Measurements from ENCODE around the gene SPATS2.
A peak's percentile ranks its signal among the peaks of the same experiment; 100 is the strongest.

Gene SPATS2

DNA sequence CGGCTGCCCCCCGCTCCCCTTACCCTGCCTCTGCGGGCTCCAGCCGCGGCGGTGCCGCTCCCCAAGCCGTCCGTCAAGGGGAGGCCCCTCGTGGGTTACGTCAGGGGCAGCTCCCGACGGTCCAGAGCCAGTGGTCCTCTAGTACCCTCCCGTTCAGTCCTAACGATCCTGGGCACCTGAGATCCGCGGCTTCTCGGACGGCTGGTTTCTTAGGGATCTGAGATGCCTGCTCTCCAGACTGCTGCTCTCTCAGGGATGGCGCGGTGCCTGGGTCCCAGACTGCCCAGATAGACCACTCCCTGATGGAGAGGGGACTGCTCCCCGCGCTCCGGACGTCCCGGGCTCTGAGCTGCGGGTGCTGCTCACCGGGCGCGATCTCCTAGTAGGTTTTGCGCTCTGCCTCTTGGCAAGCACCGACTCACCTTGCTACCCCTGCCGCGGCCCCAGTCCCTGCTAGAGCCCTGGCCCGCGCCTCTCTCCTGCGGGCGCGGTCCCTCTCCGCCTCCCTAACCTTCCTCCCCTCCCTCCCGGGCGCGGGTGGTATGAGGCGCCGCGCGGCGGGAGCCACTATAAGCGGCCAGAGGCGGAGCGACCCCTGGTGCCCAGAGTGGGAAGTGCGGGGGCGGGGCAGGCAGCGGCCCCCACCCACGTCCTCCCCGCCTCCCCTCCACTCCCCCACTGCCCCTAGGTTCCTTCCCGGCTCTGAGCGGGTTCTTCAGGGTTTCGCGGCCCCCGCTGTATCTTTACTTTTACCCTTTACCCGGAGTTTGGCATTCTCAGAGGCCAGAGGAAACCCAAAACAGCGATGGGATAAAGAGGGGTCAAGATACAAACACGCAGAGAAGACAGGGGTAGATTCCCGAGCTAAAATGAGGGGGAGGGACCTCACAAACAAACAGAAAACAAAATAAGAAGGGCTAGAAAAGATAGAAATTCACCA lies 30.3 kb upstream of the SPATS2 start, which contains the start of gene C1QL4:
Gene C1QL4 (minus strand): TSS at position 544 of the 940 bp plus-strand sequence. CDS start 711 bp downstream, outside the sequence.
- peak; percentile 92 for DNase-seq

DNA sequence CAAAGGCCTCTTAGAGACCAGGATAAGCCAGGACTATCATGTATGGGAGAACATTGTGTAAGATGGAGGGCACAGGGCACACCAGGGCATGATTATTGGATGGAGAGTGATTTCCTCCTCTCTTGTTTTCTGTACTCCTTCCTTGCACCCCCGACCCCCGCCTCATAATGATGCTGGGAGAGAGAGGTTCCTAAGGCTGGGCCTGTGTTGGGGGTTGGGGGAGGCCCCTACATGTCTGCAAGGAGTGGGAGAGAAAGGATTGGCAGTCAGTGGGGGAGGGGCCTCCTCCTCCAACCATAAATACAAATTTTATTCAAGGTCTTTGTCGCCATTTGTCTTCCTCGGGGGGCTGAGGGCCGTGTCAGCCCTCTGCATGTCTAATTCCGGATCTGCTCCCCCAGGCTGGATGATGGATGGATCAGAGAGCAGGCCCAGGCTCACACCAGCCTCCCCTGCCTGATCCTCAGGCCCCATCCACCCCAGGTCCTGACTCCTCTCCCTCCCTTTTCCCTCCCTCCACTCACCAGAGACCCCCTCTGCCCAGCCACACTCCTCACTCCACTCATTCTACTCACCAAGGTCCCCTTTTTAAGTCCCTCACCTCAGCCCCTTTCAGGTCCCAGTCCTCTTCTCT lies 28.3 kb upstream of the SPATS2 start:
- DNase-seq = no peak

GRCh38 chr12:49339464-49339861 lies 27.8 kb upstream of the SPATS2 start:
- DNase-seq = no peak

GRCh38 chr12:49340095-49340870 lies 27.0 kb upstream of the SPATS2 start:
- no peak for DNase-seq

DNA sequence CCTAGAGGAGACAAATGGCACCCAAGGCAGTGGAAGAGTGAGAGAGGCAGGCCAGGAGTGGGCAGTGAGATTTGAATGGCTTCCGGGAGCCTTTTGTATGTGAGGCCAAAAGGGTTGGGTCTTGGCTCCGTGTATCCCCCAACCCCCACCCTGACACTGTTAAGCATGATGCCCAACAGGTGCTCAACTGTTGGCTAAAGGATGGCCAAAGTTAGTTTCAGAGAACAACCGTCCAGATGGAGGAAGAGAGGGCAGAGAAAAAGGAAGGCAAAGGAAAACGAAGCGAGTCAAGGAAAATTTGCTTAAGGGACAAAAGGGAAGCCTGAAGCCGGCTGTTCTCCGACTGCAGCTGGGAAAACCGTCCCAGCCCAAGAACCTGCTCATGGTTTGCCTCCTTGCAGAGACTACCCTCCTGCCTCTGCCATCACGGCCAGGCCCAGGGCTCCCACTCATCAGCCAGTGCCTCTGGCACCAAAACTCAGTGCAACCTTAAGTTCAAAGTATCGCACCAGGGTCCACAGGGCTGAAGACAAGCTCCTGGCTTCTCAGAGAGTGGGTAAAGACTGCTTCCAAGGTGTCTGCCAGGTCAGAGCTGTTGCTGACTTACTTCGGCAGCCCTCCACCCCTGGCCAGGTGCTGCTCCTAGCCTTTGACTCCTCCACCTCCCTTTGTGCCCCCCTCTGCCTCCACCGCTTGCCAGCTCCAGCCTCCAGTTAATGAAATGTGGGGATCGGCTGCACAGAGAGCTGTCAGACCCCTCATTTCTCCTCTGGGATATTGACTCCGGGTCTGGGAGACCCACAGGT lies 26.1 kb upstream of the SPATS2 start:
- DNase-seq = no peak

DNA sequence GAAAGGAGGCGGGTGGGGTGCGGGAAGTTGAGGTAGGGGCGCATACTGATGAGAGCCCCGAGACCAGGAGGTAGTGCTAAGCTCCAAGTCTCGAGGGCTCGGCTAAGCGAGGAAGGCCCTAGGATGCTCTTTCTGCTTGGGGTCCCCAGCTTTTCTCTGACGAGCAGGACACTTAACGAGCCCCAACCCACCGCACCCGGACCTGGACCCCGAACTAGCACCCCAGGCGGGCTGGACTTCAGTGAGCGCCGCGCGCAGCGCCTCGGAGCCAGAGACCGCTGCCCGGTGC lies 25.5 kb upstream of the SPATS2 start:
- no peak for DNase-seq

- DNase-seq = peak; percentile 83
These were observed 25.0 kb upstream of the SPATS2 start for GRCh38 chr12:49342066-49342913.

DNA sequence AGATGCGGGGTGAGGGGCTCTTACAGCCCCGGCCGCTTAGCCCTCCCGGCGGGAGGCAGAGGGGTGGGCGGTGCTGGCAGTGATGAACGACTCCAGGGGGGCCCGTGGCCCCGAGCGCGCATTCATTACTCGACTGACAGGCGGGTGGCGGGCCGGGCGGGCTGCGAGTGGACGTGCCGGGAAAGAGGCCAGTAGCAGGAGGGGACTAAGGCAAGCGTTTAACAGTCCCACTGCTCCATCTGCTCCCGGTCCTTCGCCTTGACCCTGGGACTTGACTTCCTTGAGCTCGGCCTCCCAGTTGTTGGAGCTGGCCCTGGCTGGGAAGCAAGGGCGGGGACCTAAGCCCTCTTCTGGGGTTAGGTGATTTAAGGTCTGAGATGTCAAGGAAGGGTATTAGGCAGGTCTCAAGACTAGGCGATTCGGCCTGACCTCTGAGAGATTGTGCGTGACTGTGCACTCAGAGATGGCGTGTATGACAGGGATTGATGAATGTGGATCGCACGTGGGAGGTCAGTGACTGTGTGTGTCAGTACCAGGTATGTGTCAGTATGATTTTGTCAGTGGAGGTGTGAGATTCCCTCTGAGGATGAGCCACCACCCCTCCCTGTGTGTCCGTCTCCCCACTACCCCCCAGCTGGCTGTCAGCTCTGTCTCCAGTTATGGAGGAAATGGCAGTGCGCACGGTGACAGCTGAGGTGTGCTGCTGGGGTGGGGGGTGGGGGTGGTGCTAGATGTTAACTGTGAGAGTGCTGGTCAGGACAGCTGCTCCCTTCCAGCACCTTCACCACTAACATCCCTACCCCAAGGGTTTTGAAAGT lies 24.1 kb upstream of the SPATS2 start:
- no peak for DNase-seq

DNA sequence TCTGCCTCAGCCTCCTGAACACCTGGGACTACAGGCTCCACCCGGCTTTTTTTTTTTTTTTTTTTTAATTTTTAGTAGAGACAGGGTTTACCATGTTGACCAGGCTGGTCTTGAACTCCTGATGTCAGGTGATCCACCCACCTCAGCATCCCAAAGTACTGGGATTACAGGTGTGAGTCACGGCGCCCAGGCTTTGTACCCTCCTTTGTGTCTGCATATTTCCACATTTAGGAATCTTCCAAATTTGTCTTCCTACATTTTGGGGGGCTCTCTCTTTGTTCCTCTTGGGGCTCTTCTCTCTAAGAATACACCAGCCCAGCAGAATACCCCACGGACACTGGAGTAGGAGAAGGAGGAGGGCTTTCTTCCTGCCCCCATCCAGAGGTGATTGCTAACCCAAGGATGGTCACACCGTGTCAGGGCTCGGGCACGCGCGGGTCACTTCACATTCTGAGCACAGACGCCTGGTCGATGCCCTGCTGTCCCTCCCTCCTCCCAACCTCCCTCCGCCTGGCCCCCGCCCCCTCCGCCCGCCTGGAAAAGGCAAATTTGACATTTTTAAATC lies 22.7 kb upstream of the SPATS2 start:
- no peak for DNase-seq

GRCh38 chr12:49345051-49345824 lies 22.0 kb upstream of the SPATS2 start:
- no peak for DNase-seq

- no peak for DNase-seq
These were observed 21.2 kb upstream of the SPATS2 start for GRCh38 chr12:49345825-49346658.

DNA sequence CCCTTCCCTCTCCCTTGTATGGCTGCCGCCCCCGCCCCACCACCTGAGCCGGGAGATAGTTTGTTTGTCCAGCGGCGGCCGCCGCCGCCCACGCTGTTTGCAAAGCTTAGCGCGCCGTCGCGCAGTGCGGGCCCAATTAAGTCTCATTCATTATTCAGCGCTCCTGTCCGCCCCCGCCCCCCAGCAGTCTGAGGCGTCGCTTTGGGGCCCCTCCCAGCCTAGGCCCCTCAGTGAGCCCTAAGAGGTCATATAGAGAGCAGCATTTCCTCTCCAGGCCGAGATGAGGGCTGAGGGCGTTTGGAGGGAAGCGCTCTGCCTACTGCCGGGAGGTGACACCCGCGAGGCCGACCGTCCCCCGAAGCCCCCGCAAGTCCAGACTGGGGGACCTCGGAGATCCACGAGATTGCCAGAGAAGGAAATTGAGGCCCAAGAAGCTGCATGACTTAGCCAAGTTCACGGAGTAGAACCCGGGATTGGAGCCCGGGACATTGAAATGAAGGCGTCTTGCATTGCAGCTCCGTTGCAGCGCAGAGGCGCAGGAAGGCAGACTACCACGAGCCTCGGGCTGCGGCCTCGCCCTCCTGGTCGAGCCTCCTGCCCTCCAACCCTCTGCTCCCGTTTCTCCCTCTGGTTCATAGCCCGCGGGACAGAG lies 20.5 kb upstream of the SPATS2 start, which contains the start of gene DNAJC22:
Gene DNAJC22 (plus strand): TSS at position 230 of the 652 bp plus-strand sequence. CDS start 1,985 bp downstream, outside the sequence.
- DNase-seq = no peak

DNA sequence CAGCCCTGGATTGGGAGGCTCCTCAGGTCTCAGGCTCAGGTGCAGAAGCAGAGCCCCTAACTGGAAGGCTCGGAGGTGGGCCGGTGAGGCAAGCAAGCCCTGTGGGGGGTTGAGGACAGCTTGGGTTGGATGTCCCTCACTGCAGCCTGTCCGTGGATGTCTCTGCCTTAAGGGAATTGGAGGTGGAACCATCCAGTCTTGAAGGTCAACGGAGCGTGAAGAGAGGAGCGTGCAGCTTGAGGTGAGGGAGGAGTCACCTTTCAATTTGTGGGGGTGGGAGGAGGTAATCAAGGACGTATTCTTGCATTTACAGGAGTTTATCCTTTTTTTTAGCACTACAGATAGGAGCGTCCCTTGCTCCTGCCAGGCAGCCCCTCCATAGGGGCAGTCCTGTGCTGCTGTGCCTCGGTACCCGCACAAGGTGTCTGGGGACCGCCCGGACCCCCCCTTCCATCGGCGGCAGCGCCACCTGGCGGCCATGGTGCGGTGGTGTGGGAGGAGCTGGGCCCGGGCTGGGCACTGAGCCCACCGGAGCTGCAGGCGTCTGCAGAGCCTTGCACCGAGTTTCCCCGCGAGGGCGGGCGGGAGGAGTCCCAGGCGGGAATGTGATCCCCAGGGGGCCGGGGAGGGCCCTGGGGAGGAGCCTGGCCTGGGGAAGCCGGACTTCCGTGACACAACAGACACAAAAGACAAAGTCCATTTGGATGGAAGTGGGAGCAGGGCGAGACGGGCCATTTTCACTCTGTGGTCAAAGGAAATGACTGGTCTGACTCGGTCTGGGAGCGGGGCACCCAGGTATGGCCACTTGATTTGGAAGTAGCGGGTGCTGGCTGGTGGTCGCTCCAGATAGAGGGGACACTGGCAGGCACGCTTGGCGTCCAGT lies 19.7 kb upstream of the SPATS2 start:
- peak; percentile 86 for DNase-seq

- no peak for DNase-seq
These were observed 18.5 kb upstream of the SPATS2 start for GRCh38 chr12:49348781-49349180.

- no peak for DNase-seq
These were observed 18.0 kb upstream of the SPATS2 start for GRCh38 chr12:49349266-49349665.

DNA sequence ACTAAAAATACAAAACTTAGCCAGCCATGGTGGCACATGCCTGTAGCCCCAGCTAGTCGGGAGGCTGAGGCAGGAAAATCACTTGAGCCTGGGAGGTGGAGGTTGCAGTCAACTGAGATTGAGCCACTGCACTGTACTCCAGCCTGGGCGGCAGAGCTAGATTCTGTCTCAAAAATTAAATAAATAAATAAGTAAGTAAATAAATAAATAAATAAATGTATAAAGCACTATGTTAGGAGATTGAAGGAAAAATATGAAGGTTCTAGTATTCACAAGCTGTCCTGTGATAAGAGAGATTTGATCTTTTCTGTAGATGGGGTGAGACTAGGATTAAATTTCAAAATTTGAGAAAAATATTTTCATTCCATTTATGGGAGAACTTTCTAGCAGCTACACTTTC lies 14.9 kb upstream of the SPATS2 start:
- no peak for DNase-seq

DNA sequence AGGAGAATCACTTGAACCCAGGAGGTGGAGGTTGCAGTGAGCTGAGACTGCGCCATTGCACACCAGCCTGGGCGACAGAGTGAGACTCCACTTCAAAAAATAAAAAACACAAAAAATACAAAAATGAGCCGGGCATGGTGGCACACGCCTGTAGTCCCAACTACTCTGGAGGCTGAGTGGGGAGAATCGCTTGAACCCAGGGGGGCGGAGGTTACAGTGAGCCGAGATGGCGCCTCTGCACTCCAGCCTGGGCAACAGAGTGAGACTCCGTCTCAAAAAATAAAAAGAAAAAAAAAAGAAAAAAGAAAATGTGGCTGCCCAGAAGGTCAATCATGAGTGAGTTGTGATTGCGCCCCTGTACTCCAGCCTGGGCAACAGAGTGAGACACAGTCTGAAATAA lies 11.3 kb upstream of the SPATS2 start:
- DNase-seq = no peak
